Measurements from ENCODE around the gene ZBTB47. TPM values are rescaled to one million over a fixed set of nuclear protein-coding genes. Genes with fewer than 3 reads are reported as not detected.

Gene ZBTB47
- total RNA-seq, 2 donors from 2014 or later, result 1.9 to 2.7 TPM

DNA sequence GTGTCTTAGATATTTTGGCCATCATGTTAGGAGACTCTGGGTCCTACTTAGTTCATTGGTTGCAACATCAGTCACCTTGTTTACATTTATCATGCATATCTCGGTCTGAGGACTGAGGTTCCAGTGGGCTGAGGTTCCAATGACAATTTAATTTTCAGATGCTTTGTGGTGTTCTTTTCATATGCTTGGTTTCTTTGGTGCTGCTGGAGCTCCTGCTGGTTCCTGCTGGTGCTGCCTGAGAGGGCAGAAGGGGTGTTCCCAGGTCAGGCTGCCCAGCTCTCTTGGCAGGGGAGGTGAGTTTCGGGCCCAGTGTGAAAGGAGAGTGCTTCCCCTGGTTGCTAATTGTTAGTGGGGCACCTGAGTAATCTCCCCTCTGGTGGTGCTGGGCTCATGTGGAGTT is 24.9 kb downstream of the ZBTB47 start:
- DNase-seq (ENCODE audit: low spot score) (peak; percentile 15), ATAC-seq (no peak)
- Mint-ChIP-seq H3K4me3 (no peak overlapping the region), H3K4me1 (ENCODE audit: low read depth in 2 of 2) (peaks cover 0 to 4% of the 10 kb centered on the region in 2 donors), H3K27me3 (peaks cover 25 to 31% of the 10 kb centered on the region in 2 donors), H3K27ac (no peak overlapping the region), H3K36me3 (no peaks in the 10 kb centered on the region), H3K9me3 (peaks cover 8% of the 10 kb centered on the region)

DNA sequence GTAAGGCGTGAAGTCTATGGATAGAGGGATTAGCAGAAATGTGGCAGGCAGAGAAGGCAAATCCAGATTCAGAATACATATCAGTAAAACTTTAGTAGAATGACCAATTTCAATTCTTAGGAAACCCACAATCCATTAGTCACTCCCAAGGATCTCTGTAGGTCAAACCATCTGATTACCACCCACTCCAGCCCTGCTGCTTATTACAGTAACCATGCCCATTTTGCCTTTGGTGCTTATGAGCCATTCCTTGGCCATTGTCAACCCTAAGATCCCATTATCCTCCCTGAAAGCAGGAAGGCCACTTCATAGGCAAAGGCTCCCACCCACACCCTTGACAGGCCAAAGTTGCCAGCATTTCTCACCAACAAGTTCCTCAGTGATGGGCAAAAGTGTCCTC is 26.8 kb downstream of the ZBTB47 start:
- ATAC-seq, result no peak
- Mint-ChIP-seq H3K4me1 (ENCODE audit: low read depth in 2 of 2) (peaks cover 0 to 4% of the 10 kb centered on the region in 2 donors), H3K27ac (no peak overlapping the region), H3K27me3 (peaks cover 22 to 31% of the 10 kb centered on the region in 2 donors), H3K4me3 (no peak overlapping the region), H3K9me3 (peaks cover 8% of the 10 kb centered on the region), H3K36me3 (no peaks in the 10 kb centered on the region)
- DNase-seq (ENCODE audit: low spot score), result peak; percentile 32

DNA sequence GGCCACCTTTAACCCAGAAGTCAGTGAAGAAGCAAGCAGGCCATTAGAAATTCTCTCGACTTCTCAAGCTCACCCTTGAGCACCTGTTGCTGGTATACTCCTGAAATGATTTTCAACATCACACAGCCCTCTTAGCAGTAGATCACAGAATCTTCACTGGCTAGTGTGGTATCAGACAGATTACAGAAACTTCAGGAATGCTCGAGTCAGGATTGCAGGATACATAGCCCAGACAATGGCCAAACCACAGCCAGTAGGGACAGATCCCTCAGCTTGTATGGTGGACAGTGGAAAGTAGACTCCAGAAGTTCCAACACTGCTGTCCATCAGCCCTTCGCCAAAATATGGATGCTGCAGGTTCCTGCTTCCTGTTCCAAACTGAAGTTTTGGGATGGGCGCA is 27.3 kb downstream of the ZBTB47 start:
- Mint-ChIP-seq H3K9me3 (peaks cover 8% of the 10 kb centered on the region), H3K4me3 (no peak overlapping the region), H3K36me3 (no peaks in the 10 kb centered on the region), H3K27me3 (peaks cover 24 to 31% of the 10 kb centered on the region in 2 donors), H3K4me1 (ENCODE audit: low read depth in 2 of 2) (peaks cover 0 to 5% of the 10 kb centered on the region in 2 donors), H3K27ac (no peak overlapping the region)
- no peak for ATAC-seq
- peak; percentile 34 for DNase-seq (ENCODE audit: low spot score)

DNA sequence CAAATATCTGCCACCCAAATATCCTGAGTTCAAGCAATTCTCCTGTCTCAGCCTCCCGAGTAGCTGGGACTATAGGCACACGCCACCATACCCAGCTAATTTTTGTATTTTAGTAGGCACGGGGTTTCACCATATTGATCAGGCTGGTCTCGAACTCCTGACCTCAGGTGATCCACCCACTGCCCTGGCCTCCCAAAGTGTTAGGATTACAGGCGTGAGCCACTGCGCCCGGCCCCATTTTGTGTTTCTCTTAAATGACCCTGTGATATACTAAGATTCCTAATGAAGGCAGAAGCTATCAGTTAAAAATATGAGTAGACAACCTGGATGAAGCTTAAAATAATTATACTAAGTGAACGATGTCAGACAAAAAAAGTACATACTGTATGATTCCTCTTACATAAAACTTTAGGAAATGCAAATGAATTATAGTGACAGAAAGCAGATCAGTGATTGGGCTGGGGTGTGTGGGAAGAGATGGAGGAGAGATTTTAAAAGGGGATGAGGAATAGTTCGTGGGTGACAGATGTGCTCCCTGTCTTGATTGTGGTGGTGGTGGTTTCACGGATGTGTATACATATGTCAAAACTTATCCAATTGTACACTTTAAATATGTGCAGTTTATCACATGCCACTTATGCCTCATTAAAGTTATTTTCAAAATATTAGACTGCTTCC is 28.0 kb downstream of the ZBTB47 start:
- Mint-ChIP-seq H3K27ac (no peak overlapping the region), H3K27me3 (peaks cover 22 to 27% of the 10 kb centered on the region in 2 donors), H3K36me3 (no peaks in the 10 kb centered on the region), H3K4me1 (ENCODE audit: low read depth in 2 of 2) (peaks cover 0 to 6% of the 10 kb centered on the region in 2 donors), H3K4me3 (no peak overlapping the region), H3K9me3 (peaks cover 8% of the 10 kb centered on the region)
- ATAC-seq, result no peak
- DNase-seq (ENCODE audit: low spot score), result peak; percentile 48

DNA sequence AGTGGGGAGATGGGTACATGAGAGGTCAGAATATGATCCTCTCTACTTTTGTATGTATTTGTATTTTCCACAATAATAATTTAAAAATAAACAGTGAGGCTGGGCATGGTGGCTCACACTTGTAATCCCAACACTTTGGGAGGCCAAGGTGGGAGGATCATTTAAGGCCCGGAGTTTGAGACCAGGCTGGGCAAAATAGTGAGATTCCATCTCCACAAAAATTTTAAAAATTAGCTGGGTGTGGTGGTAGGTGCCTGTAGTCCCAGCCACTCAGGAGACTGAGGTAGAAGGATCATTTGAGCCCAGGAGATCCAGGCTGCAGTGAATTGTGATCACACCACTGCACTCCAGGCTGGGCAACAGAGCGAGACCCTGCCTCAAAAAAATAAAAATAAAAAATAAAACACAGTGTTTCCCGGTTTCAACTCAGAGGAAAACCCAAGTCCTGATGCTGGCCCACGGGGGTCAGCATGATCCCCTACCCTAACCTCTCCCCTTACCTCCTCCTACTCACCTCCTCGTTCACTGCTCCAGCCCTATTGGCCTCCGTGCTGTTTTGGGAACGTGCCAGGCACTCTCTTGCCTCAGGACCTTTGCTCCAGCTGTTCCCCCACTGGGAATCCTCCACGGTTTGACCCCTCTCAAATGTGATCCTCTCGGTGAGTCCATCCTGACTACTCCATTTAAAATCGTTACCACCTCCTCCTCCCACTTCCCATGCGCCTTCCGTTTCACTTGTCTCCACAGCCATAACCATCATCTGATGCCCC is 29.0 kb downstream of the ZBTB47 start:
- Mint-ChIP-seq H3K27ac (no peak overlapping the region), H3K9me3 (peaks cover 8% of the 10 kb centered on the region)

DNA sequence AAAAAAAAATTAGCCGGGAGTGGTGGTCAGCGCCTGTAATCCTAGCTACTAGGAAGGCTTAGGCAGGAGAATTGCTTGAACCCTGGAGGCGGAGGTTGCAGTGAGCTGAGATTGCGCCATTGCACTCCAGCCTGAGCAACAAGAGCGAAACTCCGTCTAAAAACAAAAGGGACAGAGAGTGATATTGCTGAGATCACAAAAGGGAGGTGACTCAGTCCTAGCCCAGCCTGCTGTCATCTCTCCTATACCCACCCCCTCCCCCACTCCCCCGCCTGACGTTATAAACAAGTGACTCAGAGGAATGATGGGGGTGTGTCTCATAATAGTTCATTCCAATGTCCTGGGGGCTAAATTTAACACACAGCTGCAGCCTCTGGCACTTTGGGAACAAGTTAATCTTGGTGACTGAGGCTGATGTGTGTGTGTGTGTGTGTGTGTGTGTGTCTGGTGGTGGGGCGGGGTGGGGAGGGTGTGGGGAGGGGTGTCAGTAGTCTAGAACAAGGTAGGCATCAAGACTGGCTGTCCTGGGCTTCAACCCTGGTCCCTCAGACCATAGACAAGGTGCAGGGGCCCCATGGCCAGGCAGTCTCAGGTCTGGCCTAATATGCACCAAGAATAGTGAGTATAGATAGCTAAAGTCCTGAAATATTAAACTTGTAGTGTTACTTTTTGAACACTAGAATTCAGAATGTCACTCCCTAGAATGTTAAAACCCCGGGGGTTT is 30.5 kb downstream of the ZBTB47 start:
- peak; percentile 18 for DNase-seq (ENCODE audit: low spot score)
- H3K9me3 Mint-ChIP-seq, result peaks cover 1% of the 10 kb centered on the region
- H3K4me3 Mint-ChIP-seq, result no peak overlapping the region
- ATAC-seq, result peak in 1 of 2 donors; percentile 64
- peaks cover 15 to 16% of the 10 kb centered on the region in 2 donors for H3K27me3 Mint-ChIP-seq
- H3K27ac Mint-ChIP-seq, result no peak overlapping the region
- H3K36me3 Mint-ChIP-seq, result no peaks in the 10 kb centered on the region
- peaks cover 0 to 4% of the 10 kb centered on the region in 2 donors for H3K4me1 Mint-ChIP-seq (ENCODE audit: low read depth in 2 of 2)

More for the DNA sequence above, 29.0 kb downstream of the ZBTB47 start:
- H3K4me1 Mint-ChIP-seq (ENCODE audit: low read depth in 2 of 2), result peaks cover 0 to 6% of the 10 kb centered on the region in 2 donors
- no peaks in the 10 kb centered on the region for H3K36me3 Mint-ChIP-seq
- peaks cover 24% of the 10 kb centered on the region in 2 donors for H3K27me3 Mint-ChIP-seq
- DNase-seq (ENCODE audit: low spot score) (peak; percentile 8), ATAC-seq (no peak)
- H3K4me3 Mint-ChIP-seq, result no peak overlapping the region

DNA sequence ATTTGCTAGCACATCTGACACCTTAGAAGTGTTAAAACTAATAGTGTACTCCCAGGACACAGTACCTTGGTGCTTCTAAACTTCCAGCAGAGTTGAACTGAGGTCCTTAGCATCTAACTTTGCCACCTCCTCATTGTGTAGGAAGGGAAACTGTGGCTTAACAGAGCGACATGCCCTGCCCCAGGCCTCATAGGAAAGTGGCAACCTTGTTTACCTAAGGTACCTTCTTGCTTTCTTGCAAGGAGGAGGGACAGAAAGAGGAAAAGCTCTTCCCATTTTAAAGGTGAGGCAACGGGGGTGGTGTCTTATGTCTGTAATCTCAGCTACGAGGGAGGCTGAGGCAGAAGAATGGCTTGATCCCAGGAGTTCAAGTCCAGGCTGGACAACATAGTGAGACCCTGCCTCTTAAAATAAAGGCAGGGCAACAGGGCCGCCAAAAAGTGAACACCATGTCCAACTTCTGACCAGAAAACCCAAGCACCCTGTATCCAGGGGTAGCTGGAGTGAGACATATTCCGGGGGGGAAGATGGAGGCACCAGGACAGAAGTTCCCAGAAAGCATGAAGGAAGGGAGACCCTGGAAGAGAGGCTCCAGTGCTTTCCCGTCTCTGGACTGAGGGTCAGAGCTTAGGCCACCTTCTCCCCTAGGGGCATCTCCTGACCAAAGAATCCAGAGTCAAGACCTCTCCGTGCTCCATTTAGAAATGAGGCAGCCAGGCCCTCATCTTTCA is 31.3 kb downstream of the ZBTB47 start:
- no peaks in the 10 kb centered on the region for H3K36me3 Mint-ChIP-seq
- H3K4me1 Mint-ChIP-seq (ENCODE audit: low read depth in 2 of 2), result peaks cover 0 to 3% of the 10 kb centered on the region in 2 donors
- ATAC-seq (no peak), DNase-seq (ENCODE audit: low spot score) (no peak)
- no peak overlapping the region for H3K4me3 Mint-ChIP-seq
- no peak overlapping the region for H3K27ac Mint-ChIP-seq
- H3K27me3 Mint-ChIP-seq, result peaks cover 15% of the 10 kb centered on the region in 2 donors
- H3K9me3 Mint-ChIP-seq, result no peaks in the 10 kb centered on the region

DNA sequence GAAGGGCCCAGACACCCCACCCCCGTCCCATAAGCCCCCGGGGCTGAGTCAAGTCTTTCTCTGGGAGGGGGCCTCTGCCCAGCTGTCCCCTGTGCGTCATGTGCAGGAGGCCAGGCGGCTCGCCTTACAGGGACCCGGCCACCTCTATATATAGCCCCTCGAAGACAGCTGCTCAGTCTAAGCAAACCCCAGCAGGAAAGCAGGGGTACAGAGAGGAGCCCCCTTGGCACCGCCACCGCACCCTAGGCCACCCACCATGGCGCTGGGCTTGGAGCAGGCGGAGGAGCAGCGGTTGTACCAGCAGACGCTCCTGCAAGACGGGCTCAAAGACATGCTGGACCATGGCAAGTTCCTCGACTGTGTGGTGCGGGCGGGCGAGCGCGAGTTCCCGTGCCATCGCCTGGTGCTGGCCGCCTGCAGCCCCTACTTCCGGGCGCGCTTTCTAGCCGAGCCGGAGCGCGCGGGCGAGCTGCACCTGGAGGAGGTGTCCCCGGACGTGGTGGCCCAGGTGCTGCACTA is 31.9 kb downstream of the ZBTB47 start, which contains the start of gene KLHL40:
TSS of gene KLHL40 (plus strand) at position 175 of the 519 bp plus-strand sequence. CDS start at position 257, 82 bp downstream.
- ATAC-seq, result no peak
- DNase-seq (ENCODE audit: low spot score), result peak; percentile 50
- Mint-ChIP-seq H3K4me1 (ENCODE audit: low read depth in 2 of 2) (peaks cover 0 to 3% of the 10 kb centered on the region in 2 donors), H3K4me3 (no peak within 1 kb of the TSS), H3K9me3 (no peaks in the 10 kb centered on the region), H3K27me3 (peaks cover 15 to 17% of the 10 kb centered on the region in 2 donors), H3K27ac (no peak within 1 kb of the TSS), H3K36me3 (no peaks in the 10 kb centered on the region)

DNA sequence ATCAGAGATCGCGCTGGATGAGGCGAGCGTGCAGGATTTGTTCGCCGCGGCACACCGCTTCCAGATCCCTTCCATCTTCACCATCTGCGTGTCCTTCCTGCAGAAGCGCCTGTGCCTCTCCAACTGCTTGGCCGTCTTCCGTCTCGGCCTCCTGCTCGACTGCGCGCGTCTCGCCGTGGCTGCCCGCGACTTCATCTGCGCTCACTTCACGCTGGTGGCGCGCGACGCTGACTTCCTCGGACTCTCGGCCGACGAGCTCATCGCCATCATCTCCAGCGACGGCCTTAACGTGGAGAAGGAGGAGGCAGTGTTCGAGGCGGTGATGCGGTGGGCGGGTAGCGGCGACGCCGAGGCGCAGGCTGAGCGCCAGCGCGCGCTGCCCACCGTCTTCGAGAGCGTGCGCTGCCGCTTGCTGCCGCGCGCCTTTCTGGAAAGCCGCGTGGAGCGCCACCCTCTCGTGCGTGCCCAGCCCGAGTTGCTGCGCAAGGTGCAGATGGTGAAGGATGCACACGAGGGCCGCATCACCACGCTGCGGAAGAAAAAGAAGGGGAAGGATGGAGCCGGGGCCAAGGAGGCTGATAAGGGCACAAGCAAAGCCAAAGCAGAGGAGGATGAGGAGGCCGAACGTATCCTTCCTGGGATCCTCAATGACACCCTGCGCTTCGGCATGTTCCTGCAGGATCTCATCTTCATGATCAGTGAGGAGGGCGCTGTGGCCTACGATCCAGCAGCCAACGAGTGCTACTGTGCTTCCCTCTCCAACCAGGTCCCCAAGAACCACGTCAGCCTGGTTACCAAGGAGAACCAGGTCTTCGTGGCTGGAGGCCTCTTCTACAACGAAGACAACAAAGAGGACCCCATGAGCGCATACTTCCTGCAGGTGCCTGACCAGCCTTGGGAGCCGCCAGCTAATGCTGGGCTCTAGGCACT is 32.7 kb downstream of the ZBTB47 start:
- H3K27me3 Mint-ChIP-seq, result peaks cover 15 to 17% of the 10 kb centered on the region in 2 donors
- DNase-seq (ENCODE audit: low spot score) (peak; percentile 49), ATAC-seq (no peak)
- H3K9me3 Mint-ChIP-seq, result no peaks in the 10 kb centered on the region
- H3K27ac Mint-ChIP-seq, result no peak overlapping the region
- H3K4me1 Mint-ChIP-seq (ENCODE audit: low read depth in 2 of 2), result peaks cover 0 to 3% of the 10 kb centered on the region in 2 donors
- H3K36me3 Mint-ChIP-seq, result no peaks in the 10 kb centered on the region
- no peak overlapping the region for H3K4me3 Mint-ChIP-seq

DNA sequence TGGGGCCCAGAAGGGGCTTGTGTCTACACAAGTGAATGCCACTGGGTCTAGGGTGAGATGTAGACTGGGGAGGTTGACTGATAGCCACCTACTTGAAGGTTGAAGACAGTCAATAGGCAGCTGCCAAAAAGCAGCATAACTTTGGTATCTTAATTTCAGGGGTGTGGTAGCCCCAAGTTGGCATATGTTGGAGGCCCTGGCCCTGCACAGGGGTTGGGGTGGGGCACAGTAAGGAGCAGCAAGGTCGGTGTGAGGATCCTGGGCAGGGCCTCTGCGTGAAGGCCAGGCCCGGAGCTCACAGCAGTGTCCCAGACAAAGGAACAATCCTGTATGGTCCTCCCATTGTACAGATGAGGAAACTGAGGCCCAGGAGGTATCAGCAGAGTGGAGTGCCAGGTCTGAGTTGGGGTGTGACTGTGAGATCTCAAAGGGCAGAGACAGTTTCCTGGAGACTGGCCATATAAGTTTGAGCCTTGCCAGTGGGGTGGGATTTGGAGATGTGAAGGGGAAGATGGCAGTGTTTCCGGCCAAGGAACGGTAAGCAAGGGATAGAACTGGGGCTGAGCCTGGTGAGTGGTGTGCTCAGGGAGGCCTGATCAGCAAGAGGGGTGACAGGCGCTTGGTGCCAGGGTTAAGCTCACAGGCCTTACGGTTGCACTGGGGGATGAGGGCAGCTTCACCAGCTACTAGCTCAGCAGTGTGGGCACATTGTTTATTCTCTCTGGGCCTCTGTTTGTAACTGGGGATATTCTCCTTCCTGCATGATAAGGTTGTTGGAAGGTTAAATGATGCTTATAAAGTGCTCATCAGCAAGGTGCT is 33.5 kb downstream of the ZBTB47 start:
- Mint-ChIP-seq H3K27me3 (peaks cover 7 to 14% of the 10 kb centered on the region in 2 donors), H3K4me1 (ENCODE audit: low read depth in 2 of 2) (peaks cover 0 to 3% of the 10 kb centered on the region in 2 donors), H3K9me3 (no peaks in the 10 kb centered on the region), H3K36me3 (no peaks in the 10 kb centered on the region), H3K4me3 (no peak overlapping the region), H3K27ac (no peak overlapping the region)
- DNase-seq (ENCODE audit: low spot score) (peak; percentile 42), ATAC-seq (no peak)

DNA sequence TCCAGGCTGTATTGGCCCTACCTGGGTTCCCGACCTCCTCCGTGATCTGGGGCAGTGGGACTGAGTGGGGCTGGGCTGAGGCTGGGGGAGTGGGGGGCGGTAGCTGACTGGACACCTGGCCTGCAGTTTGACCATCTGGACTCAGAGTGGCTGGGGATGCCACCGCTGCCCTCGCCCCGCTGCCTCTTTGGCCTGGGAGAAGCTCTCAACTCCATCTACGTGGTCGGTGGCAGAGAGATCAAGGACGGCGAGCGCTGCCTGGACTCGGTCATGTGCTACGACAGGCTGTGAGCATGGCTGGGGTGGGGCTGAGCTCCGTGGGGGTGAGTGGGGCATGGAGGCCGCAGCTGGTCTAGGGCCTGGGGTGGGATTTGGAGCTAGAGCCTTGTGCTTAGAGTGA is 34.5 kb downstream of the ZBTB47 start:
- no peak overlapping the region for H3K4me3 Mint-ChIP-seq
- H3K9me3 Mint-ChIP-seq, result no peaks in the 10 kb centered on the region
- no peaks in the 10 kb centered on the region for H3K36me3 Mint-ChIP-seq
- no peak for DNase-seq (ENCODE audit: low spot score)
- H3K4me1 Mint-ChIP-seq (ENCODE audit: low read depth in 2 of 2), result peaks cover 0 to 3% of the 10 kb centered on the region in 2 donors
- H3K27ac Mint-ChIP-seq, result no peak overlapping the region
- H3K27me3 Mint-ChIP-seq, result peaks cover 7 to 10% of the 10 kb centered on the region in 2 donors
- no peak for ATAC-seq

Measured in natural killer cell treated with Interleukin-12 subunit alpha and Interleukin-12 subunit beta and Interleukin-15 and Interleukin-18, amount 100 ng/mL, for 72 hours (primary cell).